Body of pancreas (tissue), 4 donors: Measurements from ENCODE around the gene DRAM1.

Experiments
- POLR2A ChIP-seq, 3 donors: fragments of 450-650 bp; IDR thresholded peaks; one replicate each; pipeline ENCODE4 v1.6.1; 2016; ENCODE audit warnings: antibody characterized with exemption in 3 of 3, mild to moderate bottlenecking in 2 of 3
- TF ChIP-seq, protein P1 (sequence below), 7 experiments: fragments of 450-650 bp in 4 of 7; fragments of 200-600 bp in 3 of 7; sonication (generic) in 3 of 7; IDR thresholded peaks; one replicate each; pipeline ENCODE4 v1.5.1; 2016 to 2019; ENCODE audit warnings: antibody characterized with exemption in 7 of 7

DNA sequence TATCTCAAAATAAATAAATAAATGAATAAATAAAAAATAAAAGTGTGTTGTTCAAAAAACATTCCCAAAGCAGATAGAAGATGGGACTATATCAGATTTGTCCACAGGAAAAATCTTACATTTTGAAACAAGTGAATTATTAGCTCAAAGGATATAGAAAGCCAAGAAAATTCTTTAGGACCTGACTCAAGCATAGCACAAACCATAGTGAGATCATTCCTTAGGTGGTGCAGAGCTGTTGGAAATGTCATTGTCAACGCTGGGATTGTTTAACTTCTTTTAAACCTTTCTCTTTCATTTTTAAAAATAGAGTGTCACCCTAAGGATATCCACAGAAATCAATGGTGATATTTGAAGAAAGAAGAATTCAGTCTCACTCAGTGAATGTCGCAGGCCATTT, 43.5 kb downstream of the DRAM1 start:
- no peak for TF ChIP-seq POLR2A (IDR thresholded peaks at IDR 0.05)
- TF ChIP-seq, protein P1, sequence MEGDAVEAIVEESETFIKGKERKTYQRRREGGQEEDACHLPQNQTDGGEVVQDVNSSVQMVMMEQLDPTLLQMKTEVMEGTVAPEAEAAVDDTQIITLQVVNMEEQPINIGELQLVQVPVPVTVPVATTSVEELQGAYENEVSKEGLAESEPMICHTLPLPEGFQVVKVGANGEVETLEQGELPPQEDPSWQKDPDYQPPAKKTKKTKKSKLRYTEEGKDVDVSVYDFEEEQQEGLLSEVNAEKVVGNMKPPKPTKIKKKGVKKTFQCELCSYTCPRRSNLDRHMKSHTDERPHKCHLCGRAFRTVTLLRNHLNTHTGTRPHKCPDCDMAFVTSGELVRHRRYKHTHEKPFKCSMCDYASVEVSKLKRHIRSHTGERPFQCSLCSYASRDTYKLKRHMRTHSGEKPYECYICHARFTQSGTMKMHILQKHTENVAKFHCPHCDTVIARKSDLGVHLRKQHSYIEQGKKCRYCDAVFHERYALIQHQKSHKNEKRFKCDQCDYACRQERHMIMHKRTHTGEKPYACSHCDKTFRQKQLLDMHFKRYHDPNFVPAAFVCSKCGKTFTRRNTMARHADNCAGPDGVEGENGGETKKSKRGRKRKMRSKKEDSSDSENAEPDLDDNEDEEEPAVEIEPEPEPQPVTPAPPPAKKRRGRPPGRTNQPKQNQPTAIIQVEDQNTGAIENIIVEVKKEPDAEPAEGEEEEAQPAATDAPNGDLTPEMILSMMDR (IDR thresholded peaks at IDR 0.05) = no peak
